Mucosa of gallbladder (tissue), 1 donor: ENCODE measurements around the gene ELMO3. TPM values are rescaled to one million over a fixed set of nuclear protein-coding genes. Genes with fewer than 3 reads are reported as not detected.

Experiments used
- DNase-seq: peaks from one replicate; pipeline ENCODE4 v3.0.0-alpha.2; 2020; ENCODE audit warnings: low spot score
- total RNA-seq: library from RNA; stranded (reverse); gene quantifications from one replicate; pipeline ENCODE4 v1.2.1, GENCODE V29; 2021
- donor health status: DM: no; HTN: no; CAD: no.

ELMO3 gene
- total RNA-seq, 1 donor from 2014 or later: 68.3 TPM

DNA sequence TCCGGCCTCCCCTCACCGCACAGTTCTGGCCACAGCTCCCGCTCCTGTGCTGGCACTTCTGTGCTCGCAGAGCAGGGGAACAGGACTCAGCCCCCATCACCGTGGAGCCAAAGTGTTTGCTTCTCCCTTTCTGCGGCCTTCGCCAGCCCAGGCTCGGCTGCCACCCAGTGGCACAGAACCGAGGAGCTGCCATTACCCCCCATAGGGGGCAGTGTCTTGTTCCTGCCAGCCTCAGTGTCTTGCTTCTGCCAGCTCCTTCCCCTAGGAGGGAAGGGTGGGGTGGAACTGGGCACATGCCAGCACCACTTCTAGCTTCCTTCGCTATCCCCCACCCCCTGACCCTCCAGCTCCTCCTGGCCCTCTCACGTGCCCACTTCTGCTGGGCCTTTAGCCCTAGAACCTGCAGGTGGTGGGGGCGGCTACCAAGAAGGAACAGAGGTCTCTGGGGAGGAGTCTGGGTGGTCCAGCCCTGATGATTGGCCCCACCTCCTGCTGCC lies 645 bp upstream of the ELMO3 start:
- peak; percentile 60 for DNase-seq

DNA sequence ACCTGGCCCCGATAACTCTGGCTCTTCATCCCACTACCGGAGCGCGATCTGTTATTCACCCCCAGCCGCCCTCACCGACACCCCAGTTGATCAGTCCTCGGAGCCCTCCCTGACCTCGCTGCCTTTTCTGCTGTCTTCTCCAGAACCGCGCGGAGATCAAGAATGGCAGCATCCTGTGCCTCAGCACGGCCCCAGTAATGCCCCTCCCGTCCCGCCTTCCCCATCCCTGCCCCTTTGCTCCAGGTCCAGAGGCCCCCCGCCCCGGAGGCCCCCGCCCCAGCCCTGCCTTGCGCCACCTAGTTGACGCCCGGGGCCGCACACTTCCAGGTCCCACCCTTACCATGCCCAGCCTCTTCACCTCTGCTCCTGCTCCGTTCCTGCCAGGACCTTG lies 872 bp downstream of the ELMO3 start:
- no peak for DNase-seq

DNA sequence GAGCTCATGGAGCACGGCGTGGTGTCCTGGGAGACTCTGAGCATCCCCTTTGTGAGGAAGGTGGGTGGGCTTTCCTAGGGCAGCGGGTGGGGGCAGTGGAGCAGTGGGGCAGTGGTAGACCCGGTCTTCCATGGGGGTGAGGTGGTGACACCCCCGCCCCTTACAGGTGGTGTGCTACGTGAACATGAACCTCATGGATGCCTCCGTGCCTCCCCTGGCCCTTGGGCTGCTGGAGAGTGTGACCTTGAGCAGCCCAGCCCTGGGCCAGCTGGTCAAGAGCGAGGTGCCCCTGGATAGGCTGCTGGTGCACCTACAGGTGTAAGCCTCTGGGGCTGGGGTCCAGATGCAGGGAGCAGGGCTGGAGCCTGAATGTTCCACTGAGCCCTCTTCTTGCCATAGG lies 1.6 kb downstream of the ELMO3 start:
- no peak for DNase-seq

DNA sequence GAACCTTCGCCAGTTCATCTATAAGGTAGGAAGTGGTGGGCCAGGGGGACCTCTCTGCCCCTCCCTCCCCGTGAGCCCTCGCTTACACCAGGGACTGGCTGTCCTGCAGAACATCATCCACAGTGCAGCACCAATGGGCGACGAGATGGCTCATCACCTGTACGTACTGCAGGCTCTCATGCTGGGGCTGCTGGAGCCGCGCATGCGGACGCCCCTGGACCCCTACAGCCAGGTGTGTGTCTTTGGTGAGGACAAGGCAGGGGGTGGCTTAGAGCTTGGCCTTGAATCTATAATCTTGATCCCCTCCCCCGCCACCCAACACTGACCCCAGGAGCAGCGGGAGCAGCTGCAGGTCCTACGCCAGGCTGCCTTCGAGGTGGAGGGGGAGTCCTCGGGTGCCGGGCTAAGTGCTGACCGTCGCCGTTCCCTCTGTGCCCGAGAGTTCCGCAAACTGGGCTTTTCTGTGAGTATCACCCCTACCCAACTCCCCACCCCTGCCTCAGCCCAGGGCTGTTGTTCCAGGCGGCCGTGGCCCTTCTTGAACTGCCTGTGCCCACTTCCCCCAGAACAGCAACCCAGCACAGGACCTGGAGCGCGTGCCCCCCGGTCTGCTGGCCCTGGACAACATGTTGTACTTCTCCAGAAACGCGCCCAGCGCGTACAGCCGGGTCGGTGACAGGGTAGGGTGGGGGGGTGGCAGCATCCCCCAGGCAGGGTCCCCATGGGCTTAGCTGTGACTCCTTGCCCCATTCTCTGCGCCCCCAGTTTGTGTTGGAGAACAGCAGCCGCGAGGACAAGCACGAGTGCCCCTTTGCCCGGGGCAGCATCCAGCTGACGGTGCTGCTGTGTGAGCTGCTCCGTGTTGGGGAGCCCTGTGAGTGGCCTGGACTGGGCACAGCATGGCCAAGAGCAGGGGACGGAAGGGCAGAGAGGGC lies 2.7 kb downstream of the ELMO3 start:
- no peak for DNase-seq

DNA sequence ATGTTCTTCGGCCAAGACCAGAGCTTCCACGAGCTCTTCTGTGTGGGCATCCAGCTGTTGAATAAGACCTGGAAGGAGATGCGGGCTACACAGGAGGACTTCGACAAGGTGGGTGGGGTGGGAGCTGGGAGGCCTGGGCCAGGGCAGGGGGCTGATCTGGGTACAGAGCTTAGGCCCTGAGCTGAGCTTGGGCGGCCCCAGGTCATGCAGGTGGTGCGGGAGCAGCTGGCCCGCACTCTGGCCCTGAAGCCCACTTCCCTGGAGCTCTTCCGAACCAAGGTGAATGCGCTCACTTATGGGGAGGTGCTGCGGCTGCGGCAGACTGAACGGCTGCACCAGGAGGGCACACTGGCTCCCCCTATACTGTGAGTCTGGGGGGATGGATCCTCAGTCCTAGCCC lies 3.5 kb downstream of the ELMO3 start:
- no peak for DNase-seq

DNA sequence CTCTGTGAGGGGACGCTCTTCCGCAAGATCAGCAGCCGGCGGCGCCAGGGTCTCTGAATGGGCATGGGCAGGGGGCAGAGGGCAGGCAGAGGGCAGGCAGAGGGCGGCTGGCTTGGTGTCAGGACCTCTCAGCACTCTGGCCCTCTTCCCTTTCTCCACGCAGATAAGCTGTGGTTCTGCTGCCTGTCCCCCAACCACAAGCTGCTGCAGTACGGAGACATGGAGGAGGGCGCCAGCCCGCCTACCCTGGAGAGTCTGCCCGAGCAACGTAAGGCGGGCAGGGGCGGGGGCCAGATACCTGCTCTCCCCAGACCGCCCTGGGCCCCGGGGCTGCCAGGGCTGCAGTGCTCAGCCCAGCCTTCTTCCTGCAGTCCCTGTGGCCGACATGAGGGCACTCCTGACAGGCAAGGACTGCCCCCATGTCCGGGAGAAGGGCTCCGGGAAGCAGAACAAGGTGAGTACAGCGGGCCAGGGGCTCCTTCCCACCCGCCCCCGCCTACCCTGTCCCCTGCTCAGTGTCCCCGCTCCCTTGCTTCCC lies 4.1 kb downstream of the ELMO3 start:
- no peak for DNase-seq

DNA sequence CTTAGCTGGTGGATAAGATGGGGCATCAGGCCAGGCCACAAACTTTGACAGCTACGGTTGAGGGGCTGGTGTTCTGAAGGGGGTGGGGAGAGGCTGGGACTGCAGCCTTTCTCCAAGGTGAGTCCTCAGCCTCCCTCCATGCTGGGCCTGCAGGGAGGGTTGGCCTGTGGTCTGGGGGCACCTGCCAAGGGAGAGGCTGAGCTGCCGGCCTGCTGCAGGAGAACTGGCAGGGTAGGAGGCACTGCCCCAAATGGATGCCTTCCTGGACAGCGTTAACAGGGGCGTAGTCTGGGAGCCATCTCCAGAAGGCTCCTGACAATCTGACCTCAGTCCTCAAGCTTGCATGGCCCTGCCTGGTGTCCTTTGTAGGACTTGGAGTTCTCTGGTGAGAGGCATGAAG lies 5.1 kb downstream of the ELMO3 start:
- no peak for DNase-seq

DNA sequence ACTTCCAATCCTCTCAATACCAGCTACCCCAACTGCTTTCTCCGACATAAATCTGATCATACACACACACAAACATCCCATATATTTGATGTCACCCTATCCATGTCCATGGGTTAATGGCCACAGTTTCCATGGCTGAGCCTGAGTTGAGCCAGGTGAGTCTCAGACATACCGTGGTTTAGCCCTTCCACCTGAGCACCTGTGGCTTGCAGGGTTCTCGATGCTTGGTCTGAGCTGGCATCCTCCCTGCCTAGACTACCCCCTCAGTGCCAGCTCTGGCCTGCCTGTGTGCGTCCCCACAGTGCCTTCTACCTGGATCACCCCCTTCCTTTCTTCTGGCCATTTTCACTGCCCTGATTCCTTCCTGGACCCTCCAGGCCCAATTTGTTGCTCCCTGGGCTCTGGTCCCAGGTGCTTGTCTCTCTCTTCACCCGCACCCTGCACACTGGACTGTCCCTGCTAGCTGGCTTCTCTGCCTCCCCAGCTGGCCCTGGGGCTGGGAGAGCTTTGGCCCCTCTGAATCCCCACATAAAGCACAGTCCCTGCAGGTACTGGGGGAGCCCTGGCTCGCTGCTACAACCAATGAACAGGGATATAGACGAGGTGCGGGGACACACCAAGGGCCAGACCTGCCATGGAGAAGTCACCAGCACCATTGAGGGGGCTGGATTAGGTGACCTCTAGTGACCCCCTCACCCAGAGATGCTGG lies 7.4 kb downstream of the ELMO3 start:
- DNase-seq: no peak

DNA sequence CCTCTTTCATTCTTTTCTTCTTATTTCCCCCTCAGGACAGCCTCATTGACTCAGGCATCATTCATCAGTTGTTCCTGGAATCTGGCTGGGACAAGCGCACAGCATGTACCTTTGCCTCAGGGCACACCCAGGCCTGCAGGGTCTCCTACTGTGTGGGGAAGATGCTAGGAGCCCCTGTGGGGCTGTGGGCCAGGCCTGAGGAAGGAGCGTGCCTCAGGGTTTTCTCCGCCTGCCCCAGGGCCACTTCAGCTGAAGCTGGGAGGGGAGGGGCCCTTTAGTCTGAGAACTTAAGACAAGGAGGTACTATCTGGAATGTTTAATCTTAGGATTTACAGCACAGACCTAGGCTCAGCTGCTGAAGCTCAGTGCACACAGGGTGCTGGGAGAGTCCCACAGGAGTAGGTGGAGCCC lies 7.9 kb downstream of the ELMO3 start:
- DNase-seq: no peak

DNA sequence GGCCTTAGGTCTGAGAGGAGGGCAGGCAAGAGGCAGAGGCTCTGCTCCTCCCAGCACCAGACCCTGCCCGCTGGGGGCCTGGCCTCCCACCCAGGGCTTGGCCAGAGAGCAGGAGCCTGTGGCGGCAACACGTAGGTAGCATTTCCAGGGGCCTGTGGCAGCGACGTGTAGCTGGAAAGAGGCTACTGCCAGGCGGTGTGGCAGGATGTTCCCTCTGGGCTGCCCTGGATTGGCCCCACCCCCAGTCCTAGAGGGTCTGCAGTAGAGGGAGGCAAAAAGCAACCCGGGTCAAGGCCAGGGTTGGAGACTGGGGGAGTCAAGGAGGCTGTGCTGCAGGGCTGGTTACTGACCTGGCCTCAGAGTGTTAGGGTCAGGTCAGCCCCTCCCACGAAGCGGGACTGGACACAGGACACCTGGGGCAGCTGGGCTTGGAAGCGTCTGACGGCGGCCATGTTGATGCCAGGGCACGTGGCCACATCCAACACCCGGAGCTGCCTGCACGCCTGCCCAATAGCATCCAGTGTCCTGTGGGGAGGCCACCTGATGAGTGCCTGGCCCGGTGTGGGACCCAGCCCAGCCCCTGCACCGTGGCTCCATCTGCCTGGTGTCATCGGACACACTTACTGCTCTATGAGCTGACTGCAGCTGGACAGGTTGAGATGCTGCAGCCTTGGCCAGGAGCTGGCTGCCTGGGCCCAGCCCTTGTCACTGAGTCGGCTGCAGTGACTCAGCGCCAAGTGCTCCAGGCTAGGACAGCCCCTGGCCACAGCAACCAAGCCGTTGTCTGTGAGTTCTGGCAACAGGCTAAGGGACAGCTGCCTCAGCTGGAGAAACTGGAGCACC lies 8.5 kb downstream of the ELMO3 start:
- DNase-seq: no peak

DNA sequence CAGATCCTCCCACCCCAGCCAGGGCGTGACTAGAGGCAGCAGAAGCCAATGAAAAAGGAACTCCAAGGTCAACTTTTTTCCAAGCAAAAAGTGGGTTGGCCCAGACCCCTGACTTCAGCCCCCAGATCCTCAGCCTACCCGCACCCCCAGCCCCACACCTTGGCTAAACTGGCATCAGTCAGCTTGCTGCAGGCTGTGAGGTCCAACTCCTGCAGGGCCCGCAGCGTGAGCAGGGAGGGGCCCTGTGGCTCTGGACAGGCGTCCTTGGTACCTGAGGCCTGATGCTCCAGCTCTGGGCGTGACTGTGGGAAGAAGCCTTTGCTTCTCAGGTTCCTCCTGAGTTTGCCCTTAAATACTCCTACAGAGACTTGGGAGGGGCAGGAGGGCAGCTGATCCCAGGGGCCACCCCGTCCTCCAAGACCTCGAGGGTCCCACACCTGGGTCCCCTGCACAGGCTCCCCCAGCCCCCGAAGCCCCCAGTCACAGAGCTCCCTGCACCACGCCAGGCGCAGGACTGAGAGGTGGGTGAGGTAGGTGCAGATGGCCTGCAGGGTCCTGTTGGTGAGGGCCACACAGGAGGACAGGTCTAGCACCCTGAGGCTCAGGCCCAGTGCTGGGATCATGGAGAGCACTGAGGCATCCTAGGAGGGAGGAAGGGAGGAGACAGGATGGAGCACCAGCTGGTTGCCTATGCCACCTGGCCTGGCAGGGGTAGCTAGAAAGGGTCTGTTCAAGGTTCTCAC lies 9.4 kb downstream of the ELMO3 start:
- no peak for DNase-seq

DNA sequence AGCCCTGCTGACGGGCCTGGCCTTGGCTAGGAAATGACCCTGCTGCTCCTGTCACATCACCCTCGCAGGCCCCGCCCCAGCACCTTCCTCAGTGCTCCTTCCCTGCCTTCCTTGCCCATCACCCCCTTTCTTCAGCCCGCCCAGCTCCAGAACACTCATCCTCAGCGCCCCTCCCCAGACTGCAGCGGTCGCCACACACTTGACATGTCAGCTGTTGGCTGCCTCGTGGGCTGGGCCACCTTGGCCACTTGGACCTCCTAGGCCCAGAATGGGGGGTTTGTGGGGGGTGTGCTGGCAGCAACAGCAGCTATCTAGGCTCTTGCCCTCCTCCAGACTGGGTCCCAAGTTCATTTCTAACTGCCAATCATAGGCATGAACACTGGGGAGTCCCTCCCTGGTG lies 10.6 kb downstream of the ELMO3 start:
- DNase-seq: no peak

DNA sequence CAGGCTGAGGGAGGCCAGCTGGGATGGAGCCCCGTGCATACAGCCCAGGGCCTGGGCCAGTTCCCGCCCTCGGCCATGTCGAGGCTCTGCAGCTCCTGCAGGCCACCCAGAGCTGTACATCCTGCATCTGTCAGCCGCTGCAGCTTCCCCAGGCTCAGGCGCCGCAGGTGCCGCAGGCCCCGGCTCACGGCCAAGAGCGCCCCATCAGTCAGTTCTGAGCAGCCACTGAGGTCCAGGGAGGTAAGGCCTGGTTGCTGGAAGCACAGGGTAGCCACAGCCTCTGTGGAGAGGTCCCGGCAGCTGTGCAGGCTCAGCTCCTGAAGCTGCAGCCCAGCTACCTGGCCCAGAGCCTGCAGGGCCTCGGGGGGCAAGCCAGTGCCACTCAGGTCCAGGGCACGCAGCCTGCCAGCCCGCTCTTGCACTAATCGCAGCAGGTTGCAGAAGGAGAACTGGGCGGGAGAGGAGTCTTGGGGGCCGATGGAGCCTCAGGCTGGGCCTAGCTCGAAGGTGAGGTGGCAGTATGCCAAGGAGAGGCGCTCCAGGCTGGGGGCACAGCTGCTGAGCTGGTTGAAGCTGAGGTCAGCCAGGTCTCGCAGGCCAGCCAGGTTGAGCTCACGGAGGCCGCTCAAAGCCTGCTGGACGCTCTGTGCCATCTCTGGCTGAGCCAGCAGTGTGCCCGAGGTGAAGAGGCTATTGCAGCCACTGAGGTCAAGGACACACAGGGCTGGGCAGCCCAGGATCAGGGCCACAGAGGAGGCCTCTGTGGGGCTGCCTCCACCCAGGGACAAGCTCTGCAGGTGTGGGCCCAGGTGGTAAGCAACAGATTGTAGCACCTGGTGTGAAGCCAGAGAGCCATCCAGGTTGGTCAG lies 11.4 kb downstream of the ELMO3 start:
- no peak for DNase-seq

DNA sequence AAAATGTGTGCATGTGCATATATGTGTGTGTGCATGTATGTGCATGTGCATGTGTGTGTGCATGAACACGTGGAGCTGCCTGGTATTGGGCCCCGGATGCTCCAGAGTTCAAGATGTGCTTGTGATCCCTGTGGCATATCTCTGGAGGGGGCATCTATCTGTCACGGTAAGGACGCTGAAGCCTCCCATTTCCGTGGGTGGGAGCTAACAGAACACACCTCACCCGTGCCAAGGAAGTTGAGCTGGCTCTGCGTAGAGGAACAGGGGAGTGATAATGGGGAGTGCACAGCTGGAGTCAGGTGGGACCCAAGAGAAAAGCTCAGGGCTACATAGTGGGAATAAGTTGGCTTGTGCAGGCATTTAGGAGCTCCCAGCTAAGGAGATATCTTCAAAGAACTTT lies 12.7 kb downstream of the ELMO3 start:
- DNase-seq: no peak

DNA sequence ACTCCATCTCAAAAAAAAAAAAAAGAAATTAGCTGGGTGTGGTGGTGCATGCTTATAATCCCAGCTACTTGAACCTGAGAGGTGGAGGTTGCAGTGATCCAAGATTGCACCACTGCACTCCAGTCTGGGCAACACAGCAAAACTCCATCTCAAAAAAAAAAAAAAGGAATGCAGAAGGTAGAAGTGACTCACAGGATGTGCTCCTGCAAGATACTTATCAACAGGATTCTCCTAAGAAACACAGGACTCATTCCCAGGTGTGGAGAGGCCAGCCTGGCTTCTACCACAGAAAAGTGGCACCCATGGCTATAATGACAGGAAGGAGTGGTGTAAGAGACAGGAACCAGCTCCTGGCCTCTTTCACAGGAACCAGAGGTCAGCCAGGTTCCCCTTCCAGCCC lies 13.8 kb downstream of the ELMO3 start:
- no peak for DNase-seq

DNA sequence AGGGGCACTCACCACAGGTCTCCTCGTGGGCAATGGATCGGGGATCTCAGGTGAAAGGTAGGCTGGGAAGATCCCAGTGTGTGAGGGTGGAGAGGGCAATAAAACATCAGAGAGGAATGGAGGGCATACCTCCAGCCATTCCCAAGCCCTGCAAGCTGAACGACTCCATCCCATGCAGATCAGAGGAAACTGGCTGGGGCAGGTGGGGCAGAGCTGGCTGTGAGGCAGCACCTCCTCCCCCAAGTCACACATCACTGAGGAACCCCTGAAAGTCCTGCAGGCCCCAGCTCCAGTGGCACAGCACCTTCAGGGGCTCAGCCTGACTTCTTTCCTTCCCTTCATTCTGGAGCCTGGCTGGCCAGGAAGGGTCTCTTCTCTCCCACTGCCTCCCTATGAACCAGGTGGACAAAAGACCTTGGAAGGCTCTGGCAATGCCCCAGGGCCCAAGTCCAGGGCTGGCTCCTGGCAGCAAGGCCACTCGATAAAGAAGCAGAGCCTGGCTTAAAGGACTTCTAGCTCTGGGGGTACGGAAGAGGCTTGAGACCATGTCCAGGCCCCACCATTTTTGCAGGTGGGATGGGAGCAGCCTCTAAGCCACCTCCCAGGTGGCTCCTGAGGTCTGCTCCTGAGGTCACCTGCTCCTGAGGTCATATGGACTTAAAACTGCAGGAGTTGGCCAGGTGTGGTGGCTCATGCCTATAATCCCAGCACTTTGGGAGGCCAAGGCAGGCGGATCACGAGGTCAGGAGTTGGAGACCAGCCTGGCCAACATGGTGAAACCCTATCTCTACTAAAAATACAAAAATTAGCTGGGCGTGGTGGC lies 14.5 kb downstream of the ELMO3 start:
- no peak for DNase-seq

DNA sequence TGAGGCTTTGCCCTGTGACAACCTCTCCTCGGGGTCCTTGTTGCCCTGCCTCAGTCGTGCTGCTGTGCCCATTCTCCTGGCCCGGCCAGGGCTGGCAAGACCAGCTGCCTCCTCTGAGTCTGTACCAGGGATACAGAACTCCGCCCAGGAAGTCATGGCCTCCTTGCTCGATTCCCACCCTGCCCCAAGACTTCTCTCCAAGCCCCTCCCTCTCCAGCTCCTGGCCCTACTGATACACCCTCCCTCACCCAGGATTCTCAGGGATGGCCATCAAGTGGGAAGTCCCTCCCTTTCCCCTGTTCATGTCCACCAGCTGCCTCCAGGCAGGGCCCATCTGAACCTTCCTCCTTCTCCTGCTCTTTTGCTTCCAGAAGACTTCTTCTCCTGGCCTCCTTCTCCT lies 16.8 kb downstream of the ELMO3 start:
- DNase-seq: no peak

DNA sequence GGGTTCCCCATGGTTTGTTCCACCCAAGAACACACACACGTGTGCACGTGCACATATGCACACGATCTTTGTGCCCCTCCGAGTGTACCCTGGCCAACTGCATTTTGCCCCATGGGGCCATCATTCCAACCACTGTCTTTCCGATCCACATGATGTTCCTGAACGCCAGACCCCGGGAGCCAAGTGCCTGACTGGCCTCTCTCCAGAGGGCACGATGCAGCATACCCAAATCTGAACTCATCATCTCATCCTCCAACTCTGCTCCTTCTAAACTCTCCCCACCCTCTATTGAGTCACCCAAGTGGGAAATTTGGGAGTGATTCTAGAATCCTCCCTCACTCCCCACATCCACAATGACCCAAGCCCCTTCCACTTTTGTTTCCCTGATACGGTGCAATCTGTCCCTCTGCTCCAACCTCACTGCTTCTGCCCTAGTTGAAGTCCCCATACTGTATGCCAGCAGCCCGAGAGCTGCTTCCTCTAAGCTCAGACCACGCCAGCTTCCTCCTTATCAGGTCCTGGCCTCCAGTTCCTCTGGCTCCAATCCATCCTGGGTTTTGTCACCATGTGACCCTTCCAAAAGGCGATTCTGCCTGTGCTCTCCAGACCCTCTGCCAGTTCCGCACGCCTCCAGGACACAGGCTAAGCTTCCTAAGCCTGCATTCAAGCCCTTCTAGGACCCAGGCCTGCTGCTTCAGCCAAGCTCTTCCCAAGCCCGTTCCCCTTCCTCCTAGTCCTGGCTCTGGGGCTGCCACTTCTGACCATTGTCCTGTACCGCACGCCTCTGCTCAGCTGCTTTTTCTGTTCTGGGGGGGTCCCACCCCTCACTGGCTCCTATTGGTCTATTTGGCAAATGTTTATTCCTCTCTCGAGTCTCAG lies 17.9 kb downstream of the ELMO3 start:
- peak; percentile 49 for DNase-seq
